ENCODE data around the gene ZNF688. TPM values are rescaled to one million over a fixed set of nuclear protein-coding genes. Genes with fewer than 3 reads are reported as not detected.

Gene ZNF688
- total and polyA plus RNA-seq, 9 of the 15 experiments (the other 6 are each of a cell fraction or from before 2014, with no cell fraction given): 0.48 to 12.9 (median 4.5) TPM

DNA sequence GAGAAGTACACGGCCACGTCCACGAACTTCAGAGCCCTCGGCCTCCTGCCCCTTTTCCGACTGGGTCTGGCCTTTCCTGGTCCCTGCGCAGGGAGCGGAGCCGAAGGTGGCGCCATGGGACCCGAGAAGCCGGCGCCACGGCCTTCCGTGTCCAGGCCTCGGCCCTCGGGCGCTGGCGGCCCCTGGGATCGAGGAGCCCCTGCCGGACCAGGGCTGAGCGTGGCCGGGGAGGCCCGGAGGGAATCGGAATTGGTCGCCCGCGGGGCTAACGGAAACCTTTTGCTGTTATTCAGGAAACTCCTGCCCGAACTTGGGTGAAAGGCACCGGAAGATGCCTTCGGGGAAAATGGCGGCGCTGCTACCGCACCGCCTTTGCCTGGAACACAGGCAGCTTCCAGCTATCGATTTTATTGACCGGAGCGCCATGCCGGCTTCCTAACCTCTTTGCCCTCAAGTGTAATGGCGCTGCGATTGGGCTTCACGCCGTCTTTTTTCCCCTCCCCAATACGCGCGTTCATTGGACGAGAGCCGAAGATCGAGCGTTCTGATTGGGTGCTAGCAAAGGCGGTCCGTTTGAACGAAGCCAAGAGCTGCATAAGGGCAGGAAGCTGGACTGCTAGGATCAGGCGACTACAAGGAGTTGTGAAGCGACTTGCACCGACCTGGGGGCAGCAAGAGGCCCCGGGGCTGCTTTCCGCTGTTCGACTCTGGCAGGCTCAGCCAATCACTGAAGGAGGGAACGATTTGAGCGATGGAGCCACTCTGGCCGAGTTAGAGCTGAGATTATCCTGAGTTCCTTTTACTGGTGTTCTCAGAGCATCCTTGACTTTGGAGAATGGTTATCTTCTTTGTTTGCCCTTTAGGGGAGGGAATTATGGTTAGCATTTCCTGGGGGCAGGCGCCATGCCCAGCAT lies 38.7 kb upstream of the ZNF688 start, which contains the start of gene ZNF689 (continued):
- TF ChIP-seq ZSCAN32 (CRISPR knock-in tag; IDR thresholded peaks at IDR 0.05): no peak
- no peak for TF ChIP-seq ZNF668 (CRISPR knock-in tag; IDR thresholded peaks at IDR 0.05)
- TF ChIP-seq ERF (CRISPR knock-in tag; IDR thresholded peaks at IDR 0.05): peak; percentile 27; the same call in 1 of the 2 replicates
- peak; percentile 69 for TF ChIP-seq SUPT5H (IDR thresholded peaks at IDR 0.05)
- TF ChIP-seq, protein P1, sequence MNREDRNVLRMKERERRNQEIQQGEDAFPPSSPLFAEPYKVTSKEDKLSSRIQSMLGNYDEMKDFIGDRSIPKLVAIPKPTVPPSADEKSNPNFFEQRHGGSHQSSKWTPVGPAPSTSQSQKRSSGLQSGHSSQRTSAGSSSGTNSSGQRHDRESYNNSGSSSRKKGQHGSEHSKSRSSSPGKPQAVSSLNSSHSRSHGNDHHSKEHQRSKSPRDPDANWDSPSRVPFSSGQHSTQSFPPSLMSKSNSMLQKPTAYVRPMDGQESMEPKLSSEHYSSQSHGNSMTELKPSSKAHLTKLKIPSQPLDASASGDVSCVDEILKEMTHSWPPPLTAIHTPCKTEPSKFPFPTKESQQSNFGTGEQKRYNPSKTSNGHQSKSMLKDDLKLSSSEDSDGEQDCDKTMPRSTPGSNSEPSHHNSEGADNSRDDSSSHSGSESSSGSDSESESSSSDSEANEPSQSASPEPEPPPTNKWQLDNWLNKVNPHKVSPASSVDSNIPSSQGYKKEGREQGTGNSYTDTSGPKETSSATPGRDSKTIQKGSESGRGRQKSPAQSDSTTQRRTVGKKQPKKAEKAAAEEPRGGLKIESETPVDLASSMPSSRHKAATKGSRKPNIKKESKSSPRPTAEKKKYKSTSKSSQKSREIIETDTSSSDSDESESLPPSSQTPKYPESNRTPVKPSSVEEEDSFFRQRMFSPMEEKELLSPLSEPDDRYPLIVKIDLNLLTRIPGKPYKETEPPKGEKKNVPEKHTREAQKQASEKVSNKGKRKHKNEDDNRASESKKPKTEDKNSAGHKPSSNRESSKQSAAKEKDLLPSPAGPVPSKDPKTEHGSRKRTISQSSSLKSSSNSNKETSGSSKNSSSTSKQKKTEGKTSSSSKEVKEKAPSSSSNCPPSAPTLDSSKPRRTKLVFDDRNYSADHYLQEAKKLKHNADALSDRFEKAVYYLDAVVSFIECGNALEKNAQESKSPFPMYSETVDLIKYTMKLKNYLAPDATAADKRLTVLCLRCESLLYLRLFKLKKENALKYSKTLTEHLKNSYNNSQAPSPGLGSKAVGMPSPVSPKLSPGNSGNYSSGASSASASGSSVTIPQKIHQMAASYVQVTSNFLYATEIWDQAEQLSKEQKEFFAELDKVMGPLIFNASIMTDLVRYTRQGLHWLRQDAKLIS (CRISPR knock-in tag; IDR thresholded peaks at IDR 0.05): peak; percentile 44; the same call in 1 of the 2 replicates
- TF ChIP-seq ESRRB (CRISPR knock-in tag; IDR thresholded peaks at IDR 0.05; ENCODE audit: borderline replicate concordance): no peak
- TF ChIP-seq, protein P2, sequence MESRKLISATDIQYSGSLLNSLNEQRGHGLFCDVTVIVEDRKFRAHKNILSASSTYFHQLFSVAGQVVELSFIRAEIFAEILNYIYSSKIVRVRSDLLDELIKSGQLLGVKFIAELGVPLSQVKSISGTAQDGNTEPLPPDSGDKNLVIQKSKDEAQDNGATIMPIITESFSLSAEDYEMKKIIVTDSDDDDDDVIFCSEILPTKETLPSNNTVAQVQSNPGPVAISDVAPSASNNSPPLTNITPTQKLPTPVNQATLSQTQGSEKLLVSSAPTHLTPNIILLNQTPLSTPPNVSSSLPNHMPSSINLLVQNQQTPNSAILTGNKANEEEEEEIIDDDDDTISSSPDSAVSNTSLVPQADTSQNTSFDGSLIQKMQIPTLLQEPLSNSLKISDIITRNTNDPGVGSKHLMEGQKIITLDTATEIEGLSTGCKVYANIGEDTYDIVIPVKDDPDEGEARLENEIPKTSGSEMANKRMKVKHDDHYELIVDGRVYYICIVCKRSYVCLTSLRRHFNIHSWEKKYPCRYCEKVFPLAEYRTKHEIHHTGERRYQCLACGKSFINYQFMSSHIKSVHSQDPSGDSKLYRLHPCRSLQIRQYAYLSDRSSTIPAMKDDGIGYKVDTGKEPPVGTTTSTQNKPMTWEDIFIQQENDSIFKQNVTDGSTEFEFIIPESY (CRISPR knock-in tag; IDR thresholded peaks at IDR 0.05): 0 out of 2 replicates have a peak, but pooled peaks have one; percentile 12
- TF ChIP-seq, protein P3, sequence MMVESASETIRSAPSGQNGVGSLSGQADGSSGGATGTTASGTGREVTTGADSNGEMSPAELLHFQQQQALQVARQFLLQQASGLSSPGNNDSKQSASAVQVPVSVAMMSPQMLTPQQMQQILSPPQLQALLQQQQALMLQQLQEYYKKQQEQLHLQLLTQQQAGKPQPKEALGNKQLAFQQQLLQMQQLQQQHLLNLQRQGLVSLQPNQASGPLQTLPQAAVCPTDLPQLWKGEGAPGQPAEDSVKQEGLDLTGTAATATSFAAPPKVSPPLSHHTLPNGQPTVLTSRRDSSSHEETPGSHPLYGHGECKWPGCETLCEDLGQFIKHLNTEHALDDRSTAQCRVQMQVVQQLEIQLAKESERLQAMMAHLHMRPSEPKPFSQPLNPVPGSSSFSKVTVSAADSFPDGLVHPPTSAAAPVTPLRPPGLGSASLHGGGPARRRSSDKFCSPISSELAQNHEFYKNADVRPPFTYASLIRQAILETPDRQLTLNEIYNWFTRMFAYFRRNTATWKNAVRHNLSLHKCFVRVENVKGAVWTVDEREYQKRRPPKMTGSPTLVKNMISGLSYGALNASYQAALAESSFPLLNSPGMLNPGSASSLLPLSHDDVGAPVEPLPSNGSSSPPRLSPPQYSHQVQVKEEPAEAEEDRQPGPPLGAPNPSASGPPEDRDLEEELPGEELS (CRISPR knock-in tag; IDR thresholded peaks at IDR 0.05; ENCODE audit: borderline replicate concordance): peak; percentile 35; the same call in 1 of the 2 replicates
- peak; percentile 88 for TF ChIP-seq PHF8 (IDR thresholded peaks at IDR 0.05; ENCODE audit: borderline replicate concordance, low read length)
- peak; percentile 57; the same call in 1 of the 2 replicates for TF ChIP-seq FOXM1 (IDR thresholded peaks at IDR 0.05; ENCODE audit: low read depth)
- peak; percentile 67; the same call in 1 of the 2 replicates for TF ChIP-seq FOXM1 (CRISPR knock-in tag; IDR thresholded peaks at IDR 0.05; ENCODE audit: low read depth)
- TF ChIP-seq TEAD2 (tag; IDR thresholded peaks at IDR 0.05): no peak
- peak; percentile 83 for TF ChIP-seq CREM (IDR thresholded peaks at IDR 0.05; ENCODE audit: low read depth)
- TF ChIP-seq MYC (IDR thresholded peaks at IDR 0.05; ENCODE audit: low read depth, low read length): peak; percentile 68; the same call in 1 of the 2 replicates
- no peak for TF ChIP-seq MYC (CRISPR knock-in tag; IDR thresholded peaks at IDR 0.05; ENCODE audit: borderline replicate concordance, low read depth)
- peak; percentile 83 for TF ChIP-seq LEF1 (IDR thresholded peaks at IDR 0.05)
